Esophagus (tissue), 2 donors: ENCODE data around the gene ATP6V0C. TPM values are rescaled to one million over a fixed set of nuclear protein-coding genes. Genes with fewer than 3 reads are reported as not detected.

Experiments
- H3K27ac ChIP-seq, 2 donors: one replicate each; pipeline ENCODE4 v1.5.1; 2013; ENCODE audit warnings: low read depth in 2 of 2, mild to moderate bottlenecking in 2 of 2, inconsistent platforms in 1 of 2, low read length in 1 of 2, moderate library complexity in 1 of 2
- H3K27me3 ChIP-seq, 2 donors: one replicate each; pipeline ENCODE4 v1.6.1; 2013; ENCODE audit warnings: low read length in 2 of 2, control low read depth in 1 of 2, mild to moderate bottlenecking in 1 of 2; ENCODE audit not compliant: insufficient read depth in 2 of 2, control insufficient read depth in 1 of 2
- H3K36me3 ChIP-seq, 2 donors: one replicate each; pipeline ENCODE4 v1.6.1; 2013; ENCODE audit warnings: low read length in 1 of 2; ENCODE audit not compliant: control insufficient read depth in 2 of 2, insufficient read depth in 2 of 2
- H3K4me1 ChIP-seq, 2 donors: one replicate each; pipeline ENCODE4 v1.6.1; 2013; ENCODE audit warnings: low read length in 1 of 2; ENCODE audit not compliant: control insufficient read depth in 2 of 2, insufficient read depth in 2 of 2
- H3K4me3 ChIP-seq, 2 donors: one replicate each; pipeline ENCODE4 v1.5.1; 2013; ENCODE audit warnings: low read length in 2 of 2, mild to moderate bottlenecking in 2 of 2, low read depth in 1 of 2, moderate library complexity in 1 of 2
- H3K9me3 ChIP-seq, 2 donors: one replicate each; pipeline ENCODE4 v1.6.1; 2013; ENCODE audit warnings: mild to moderate bottlenecking in 2 of 2, low read depth in 1 of 2, low read length in 1 of 2, moderate library complexity in 1 of 2; ENCODE audit not compliant: control insufficient read depth in 2 of 2, insufficient read depth in 1 of 2
- WGBS, 2 donors: extraction: QIAGEN DNeasy Blood & Tissue Kit; methylation state at CpG; one replicate each; pipeline ENCODE4 v1.1.7; 2013; 5-methylcytosine and 5-hydroxymethylcytosine counted together
- polyA plus RNA-seq, 2 donors: library from polyadenylated mRNA; stranded (reverse); fragments of 200-250 nt; gene quantifications; one replicate each; pipeline ENCODE4 v1.2.3, GENCODE V29; 2013
- donor health status: healthy with polysubstance abuse.
- donor health status: Bipolar disorder and iron deficiency.

Gene ATP6V0C
- polyA plus RNA-seq, 2 donors = 196 to 214 TPM

- H3K4me3 ChIP-seq = peak overlapping the region; percentile 15 to 92
- H3K27ac ChIP-seq = peak overlapping the region; percentile 98 to 99
- H3K9me3 ChIP-seq = no peaks in the 10 kb centered on the region
- WGBS, 2 donors = 56 to 57% methylated on average over 11 of the region's 11 CpGs
- peaks cover 0 to 11% of the 10 kb centered on the region in 2 donors for H3K36me3 ChIP-seq
- H3K27me3 ChIP-seq = no peaks in the 10 kb centered on the region
- peaks cover 16 to 51% of the 10 kb centered on the region in 2 donors for H3K4me1 ChIP-seq
Observed at GRCh38 chr16:2516391-2517240, 2.9 kb downstream of the ATP6V0C start.

GRCh38 chr16:2517954-2518605, 4.3 kb downstream of the ATP6V0C start:
- Histone ChIP-seq H3K4me1 (peaks cover 16 to 49% of the 10 kb centered on the region in 2 donors), H3K4me3 (no peak overlapping the region), H3K9me3 (no peaks in the 10 kb centered on the region), H3K36me3 (peaks cover 0 to 11% of the 10 kb centered on the region in 2 donors), H3K27me3 (no peaks in the 10 kb centered on the region), H3K27ac (peak overlapping the region; percentile 32 to 76)
- WGBS, 2 donors = 69 to 71% methylated on average over 12 of the region's 12 CpGs

GRCh38 chr16:2518823-2519710, 5.3 kb downstream of the ATP6V0C start:
- Histone ChIP-seq H3K4me3 (no peak overlapping the region), H3K27ac (peak overlapping the region; percentile 60 to 85), H3K27me3 (no peaks in the 10 kb centered on the region), H3K36me3 (peaks cover 5 to 20% of the 10 kb centered on the region in 2 donors), H3K9me3 (no peaks in the 10 kb centered on the region), H3K4me1 (peaks cover 19 to 47% of the 10 kb centered on the region in 2 donors)
- 82 to 83% methylated on average over 39 of the region's 39 CpGs for WGBS, 2 donors

- Histone ChIP-seq H3K36me3 (peaks cover 7 to 23% of the 10 kb centered on the region in 2 donors), H3K9me3 (no peaks in the 10 kb centered on the region), H3K27ac (peak overlapping the region; percentile 60 to 85), H3K4me3 (peak overlapping the region in 1 of 2 donors; percentile 46), H3K27me3 (no peaks in the 10 kb centered on the region), H3K4me1 (peaks cover 19 to 47% of the 10 kb centered on the region in 2 donors)
- WGBS, 2 donors = 35 to 47% methylated on average over 22 of the region's 22 CpGs
Observed at GRCh38 chr16:2519711-2520080, 5.9 kb downstream of the ATP6V0C start.

GRCh38 chr16:2520097-2520783, 6.5 kb downstream of the ATP6V0C start, which contains the start of gene AMDHD2:
AMDHD2 (plus strand) TSS chr16:2520371; CDS start chr16:2520459, 88 bp downstream.
- 1% methylated on average over 43 to 83 of the region's 83 CpGs for WGBS, 2 donors
- peaks cover 18 to 46% of the 10 kb centered on the region in 2 donors for H3K4me1 ChIP-seq

GRCh38 chr16:2520784-2521531, 7.2 kb downstream of the ATP6V0C start:
- Histone ChIP-seq H3K36me3 (peaks cover 7 to 23% of the 10 kb centered on the region in 2 donors), H3K27ac (peak overlapping the region; percentile 80 to 88), H3K4me3 (peak overlapping the region; percentile 46 to 60), H3K27me3 (no peaks in the 10 kb centered on the region), H3K4me1 (peaks cover 14 to 39% of the 10 kb centered on the region in 2 donors), H3K9me3 (no peaks in the 10 kb centered on the region)
- 18 to 20% methylated on average over 41 of the region's 41 CpGs for WGBS, 2 donors

More at GRCh38 chr16:2520097-2520783, 6.5 kb downstream of the ATP6V0C start, which contains the start of gene AMDHD2:
- H3K4me3 ChIP-seq = peak within 1 kb of the TSS; percentile 46 to 60
- H3K9me3 ChIP-seq = no peaks in the 10 kb centered on the region
- peaks cover 7 to 23% of the 10 kb centered on the region in 2 donors for H3K36me3 ChIP-seq
- no peaks in the 10 kb centered on the region for H3K27me3 ChIP-seq
- H3K27ac ChIP-seq = peak within 1 kb of the TSS; percentile 85 to 88

GRCh38 chr16:2523801-2524231, 10.1 kb downstream of the ATP6V0C start:
- H3K36me3 ChIP-seq = peaks cover 8 to 38% of the 10 kb centered on the region in 2 donors
- no peak overlapping the region for H3K27ac ChIP-seq
- H3K9me3 ChIP-seq = no peaks in the 10 kb centered on the region
- no peaks in the 10 kb centered on the region for H3K27me3 ChIP-seq
- WGBS, 2 donors = 73 to 85% methylated on average over 6 of the region's 6 CpGs
- peaks cover 7 to 13% of the 10 kb centered on the region in 2 donors for H3K4me1 ChIP-seq
- H3K4me3 ChIP-seq = no peak overlapping the region

GRCh38 chr16:2524339-2524938, 10.7 kb downstream of the ATP6V0C start:
- Histone ChIP-seq H3K27me3 (no peaks in the 10 kb centered on the region), H3K4me3 (no peak overlapping the region), H3K4me1 (peaks cover 7% of the 10 kb centered on the region in 2 donors), H3K36me3 (peaks cover 10 to 39% of the 10 kb centered on the region in 2 donors), H3K27ac (no peak overlapping the region), H3K9me3 (no peaks in the 10 kb centered on the region)
- 81 to 93% methylated on average over 9 of the region's 9 CpGs for WGBS, 2 donors
